ENCODE measurements around the gene HMMR.

Gene HMMR

DNA sequence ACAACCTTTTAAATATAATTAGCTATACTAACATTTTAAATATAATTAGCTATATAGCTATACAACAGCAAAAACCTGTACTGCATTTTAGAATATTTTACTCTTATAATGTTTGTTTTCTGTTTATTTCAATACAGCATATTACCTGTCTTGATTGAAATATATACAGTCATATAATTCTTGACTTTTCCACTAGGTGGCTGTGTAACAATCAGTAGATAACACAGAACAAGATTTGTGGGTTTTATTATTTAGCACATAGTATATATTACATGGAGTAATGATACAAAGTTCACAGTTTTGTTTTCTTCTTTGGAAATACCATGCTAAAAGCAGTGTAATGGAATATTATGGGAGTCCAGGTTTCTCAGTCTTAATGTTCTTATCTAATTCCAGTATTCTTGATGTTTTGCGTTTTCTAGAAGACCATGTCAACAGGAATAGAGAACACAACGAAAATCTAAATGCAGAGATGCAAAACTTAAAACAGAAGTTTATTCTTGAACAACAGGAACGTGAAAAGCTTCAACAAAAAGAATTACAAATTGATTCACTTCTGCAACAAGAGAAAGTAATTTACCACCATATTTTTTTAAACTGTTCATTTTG, 13.3 kb downstream of the HMMR start:
- in situ Hi-C loops (cut with HindIII; ENCODE audit: low sequenced_read_pairs): no loop called here
- H3K4me3 ChIP-seq (ENCODE audit: low read depth, low read length): no peak overlapping the region
- TF ChIP-seq, protein P1, sequence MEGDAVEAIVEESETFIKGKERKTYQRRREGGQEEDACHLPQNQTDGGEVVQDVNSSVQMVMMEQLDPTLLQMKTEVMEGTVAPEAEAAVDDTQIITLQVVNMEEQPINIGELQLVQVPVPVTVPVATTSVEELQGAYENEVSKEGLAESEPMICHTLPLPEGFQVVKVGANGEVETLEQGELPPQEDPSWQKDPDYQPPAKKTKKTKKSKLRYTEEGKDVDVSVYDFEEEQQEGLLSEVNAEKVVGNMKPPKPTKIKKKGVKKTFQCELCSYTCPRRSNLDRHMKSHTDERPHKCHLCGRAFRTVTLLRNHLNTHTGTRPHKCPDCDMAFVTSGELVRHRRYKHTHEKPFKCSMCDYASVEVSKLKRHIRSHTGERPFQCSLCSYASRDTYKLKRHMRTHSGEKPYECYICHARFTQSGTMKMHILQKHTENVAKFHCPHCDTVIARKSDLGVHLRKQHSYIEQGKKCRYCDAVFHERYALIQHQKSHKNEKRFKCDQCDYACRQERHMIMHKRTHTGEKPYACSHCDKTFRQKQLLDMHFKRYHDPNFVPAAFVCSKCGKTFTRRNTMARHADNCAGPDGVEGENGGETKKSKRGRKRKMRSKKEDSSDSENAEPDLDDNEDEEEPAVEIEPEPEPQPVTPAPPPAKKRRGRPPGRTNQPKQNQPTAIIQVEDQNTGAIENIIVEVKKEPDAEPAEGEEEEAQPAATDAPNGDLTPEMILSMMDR (IDR thresholded peaks at IDR 0.05; ENCODE audit: low read depth, low read length): peak; percentile 41
- peak; percentile 42 for DNase-seq (ENCODE audit: low read depth, low spot score)

DNA sequence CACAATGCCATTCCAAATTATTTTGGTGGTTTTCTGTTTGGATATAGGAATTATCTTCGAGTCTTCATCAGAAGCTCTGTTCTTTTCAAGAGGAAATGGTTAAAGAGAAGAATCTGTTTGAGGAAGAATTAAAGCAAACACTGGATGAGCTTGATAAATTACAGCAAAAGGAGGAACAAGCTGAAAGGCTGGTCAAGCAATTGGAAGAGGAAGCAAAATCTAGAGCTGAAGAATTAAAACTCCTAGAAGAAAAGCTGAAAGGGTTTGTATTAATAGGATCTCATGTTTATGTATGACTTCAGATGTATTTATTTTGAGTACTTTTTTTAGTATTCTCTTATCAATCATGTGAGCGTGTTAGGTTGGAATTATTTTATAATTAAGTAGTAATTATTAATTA, 15.0 kb downstream of the HMMR start:
- no peak for DNase-seq (ENCODE audit: low read depth, low spot score)
- in situ Hi-C loops (cut with HindIII; ENCODE audit: low sequenced_read_pairs): no loop called here
- no peak overlapping the region for H3K4me3 ChIP-seq (ENCODE audit: low read depth, low read length)
- TF ChIP-seq, protein P1 (IDR thresholded peaks at IDR 0.05; ENCODE audit: low read depth, low read length): no peak

DNA sequence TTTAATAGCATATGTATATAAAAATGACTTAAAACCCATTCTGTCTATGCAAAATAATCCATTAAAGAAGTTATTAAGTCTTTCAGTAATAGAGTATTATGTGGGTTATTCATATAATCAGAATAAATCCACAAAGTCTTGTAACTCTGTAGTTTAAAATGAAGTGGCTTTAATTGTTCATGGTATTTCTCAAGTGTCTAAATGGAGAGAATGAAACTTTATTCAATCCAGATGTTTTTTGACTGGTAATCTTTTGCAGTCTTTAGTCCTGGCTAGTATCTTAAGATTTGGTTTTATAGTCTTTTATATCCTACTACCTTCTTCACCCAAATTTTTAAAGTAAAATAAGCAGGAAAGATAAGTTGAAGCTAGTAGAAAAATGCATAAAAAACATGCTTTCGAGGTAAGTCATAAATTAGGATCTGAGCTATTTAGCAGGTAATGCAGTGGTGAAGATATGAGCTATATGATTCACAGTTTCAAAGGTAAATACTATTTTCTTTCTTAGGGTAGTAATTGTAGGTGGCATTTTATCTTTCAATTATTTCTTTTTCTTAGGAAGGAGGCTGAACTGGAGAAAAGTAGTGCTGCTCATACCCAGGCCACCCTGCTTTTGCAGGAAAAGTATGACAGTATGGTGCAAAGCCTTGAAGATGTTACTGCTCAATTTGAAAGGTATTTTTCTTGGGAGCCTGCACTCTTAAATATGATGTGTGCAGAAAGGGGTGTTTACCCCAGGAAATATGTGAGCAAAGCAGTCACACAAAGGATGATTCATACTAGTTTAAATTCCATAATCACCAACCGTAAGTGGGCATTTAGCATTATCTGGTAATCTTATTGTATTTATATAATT, 17.9 kb downstream of the HMMR start:
- in situ Hi-C loops (cut with HindIII; ENCODE audit: low sequenced_read_pairs): no loop called here
- TF ChIP-seq, protein P1 (IDR thresholded peaks at IDR 0.05; ENCODE audit: low read depth, low read length): no peak
- DNase-seq (ENCODE audit: low read depth, low spot score): no peak
- H3K4me3 ChIP-seq (ENCODE audit: low read depth, low read length): no peak overlapping the region

DNA sequence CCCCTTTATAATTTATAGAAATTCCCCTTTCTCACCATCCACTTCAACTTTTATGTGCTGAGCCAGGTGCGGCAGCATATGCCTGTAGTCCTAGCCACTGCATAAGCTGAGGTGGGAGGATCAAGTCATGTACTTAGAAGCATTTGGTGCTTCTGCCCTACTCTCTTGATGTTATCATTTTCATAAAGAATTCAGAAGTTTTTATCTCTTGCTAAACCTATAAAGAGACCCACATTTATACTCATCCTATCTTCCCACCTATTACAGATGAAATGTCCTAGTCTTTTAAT, 18.5 kb downstream of the HMMR start:
- in situ Hi-C loops (cut with HindIII; ENCODE audit: low sequenced_read_pairs): no loop called here
- H3K4me3 ChIP-seq (ENCODE audit: low read depth, low read length): no peak overlapping the region
- TF ChIP-seq, protein P1 (IDR thresholded peaks at IDR 0.05; ENCODE audit: low read depth, low read length): no peak
- DNase-seq (ENCODE audit: low read depth, low spot score): no peak

DNA sequence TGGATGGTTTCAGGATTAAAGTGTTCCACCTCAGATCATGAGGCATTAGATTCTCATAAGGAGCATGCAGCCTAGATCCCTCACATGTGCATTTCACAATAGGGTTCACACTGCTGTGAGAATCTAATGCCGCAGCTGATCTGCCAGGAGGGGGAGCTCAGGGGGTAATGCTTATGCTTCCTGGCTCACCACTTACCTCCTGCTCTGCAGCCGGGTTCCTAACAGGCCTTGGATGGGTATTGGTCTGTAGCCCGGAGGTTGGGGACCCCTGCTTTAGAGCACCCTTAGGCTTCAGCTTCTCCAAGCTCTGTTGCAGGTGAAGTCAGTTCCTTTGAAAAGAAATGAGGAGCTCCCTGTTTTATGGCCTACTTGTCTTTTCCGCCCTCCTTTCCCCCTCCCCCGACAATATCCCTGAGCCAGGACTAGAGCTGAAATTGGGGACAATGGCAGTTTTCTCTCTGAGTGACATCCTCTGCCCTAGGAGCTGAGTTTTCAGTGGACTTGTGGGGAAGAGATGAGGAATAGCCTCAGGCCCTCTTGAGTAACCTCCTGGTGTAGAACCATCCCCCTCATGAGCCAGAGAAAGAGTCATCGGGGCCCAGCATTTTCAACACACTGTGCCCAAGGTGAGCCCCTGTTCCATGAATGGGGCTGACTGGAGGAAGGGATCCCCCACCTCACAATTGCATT, 28.8 kb downstream of the HMMR start:
- no peak overlapping the region for H3K4me3 ChIP-seq (ENCODE audit: low read depth, low read length)
- DNase-seq (ENCODE audit: low read depth, low spot score): no peak
- TF ChIP-seq, protein P1 (IDR thresholded peaks at IDR 0.05; ENCODE audit: low read depth, low read length): peak; percentile 25
- in situ Hi-C loops (cut with HindIII; ENCODE audit: low sequenced_read_pairs): no loop called here

GRCh38 chr5:163489745-163490075, 29.3 kb downstream of the HMMR start:
- H3K4me3 ChIP-seq (ENCODE audit: low read depth, low read length): no peak overlapping the region
- TF ChIP-seq, protein P1 (IDR thresholded peaks at IDR 0.05; ENCODE audit: low read depth, low read length): no peak
- in situ Hi-C loops (cut with HindIII; ENCODE audit: low sequenced_read_pairs): no loop called here
- no peak for DNase-seq (ENCODE audit: low read depth, low spot score)

Measured in astrocyte of the spinal cord (primary cell).